Stimulated activated naive CD8-positive, alpha-beta T cell treated with anti-CD3 and anti-CD28 coated beads, Interleukin-15, amount 100 ng/mL, for 72 hours (primary cell): ENCODE data around the gene PGAP6.

Experiments used
- ATAC-seq: fragments of 150-1000 bp; cut with Tn5 transposase; 2 replicates; pipeline ENCODE4 v1.10.0; 2021; ENCODE audit warnings: mild to moderate bottlenecking, moderate library complexity
- DNase-seq, 2 donors: peaks; one replicate each; pipeline ENCODE4 v3.0.0; 2021 to 2022
- H3K27ac Mint-ChIP-seq, 2 donors: one replicate each; pipeline ENCODE4 v1.8.0; 2022; ENCODE audit warnings: mild to moderate bottlenecking in 2 of 2, mixed read lengths in 2 of 2, moderate library complexity in 2 of 2
- H3K27me3 Mint-ChIP-seq: one replicate; pipeline ENCODE4 v1.8.0; 2022; ENCODE audit warnings: mixed read lengths
- H3K4me1 Mint-ChIP-seq: one replicate; pipeline ENCODE4 v1.8.0; 2022; ENCODE audit warnings: mild to moderate bottlenecking, mixed read lengths
- H3K4me3 Mint-ChIP-seq, 2 donors: one replicate each; pipeline ENCODE4 v1.8.0; 2022; ENCODE audit warnings: mild to moderate bottlenecking in 2 of 2, mixed read lengths in 2 of 2, moderate library complexity in 1 of 2
- H3K9me3 Mint-ChIP-seq, 2 donors: one replicate each; pipeline ENCODE4 v1.8.0; 2022; ENCODE audit warnings: mixed read lengths in 2 of 2

Gene PGAP6

DNA sequence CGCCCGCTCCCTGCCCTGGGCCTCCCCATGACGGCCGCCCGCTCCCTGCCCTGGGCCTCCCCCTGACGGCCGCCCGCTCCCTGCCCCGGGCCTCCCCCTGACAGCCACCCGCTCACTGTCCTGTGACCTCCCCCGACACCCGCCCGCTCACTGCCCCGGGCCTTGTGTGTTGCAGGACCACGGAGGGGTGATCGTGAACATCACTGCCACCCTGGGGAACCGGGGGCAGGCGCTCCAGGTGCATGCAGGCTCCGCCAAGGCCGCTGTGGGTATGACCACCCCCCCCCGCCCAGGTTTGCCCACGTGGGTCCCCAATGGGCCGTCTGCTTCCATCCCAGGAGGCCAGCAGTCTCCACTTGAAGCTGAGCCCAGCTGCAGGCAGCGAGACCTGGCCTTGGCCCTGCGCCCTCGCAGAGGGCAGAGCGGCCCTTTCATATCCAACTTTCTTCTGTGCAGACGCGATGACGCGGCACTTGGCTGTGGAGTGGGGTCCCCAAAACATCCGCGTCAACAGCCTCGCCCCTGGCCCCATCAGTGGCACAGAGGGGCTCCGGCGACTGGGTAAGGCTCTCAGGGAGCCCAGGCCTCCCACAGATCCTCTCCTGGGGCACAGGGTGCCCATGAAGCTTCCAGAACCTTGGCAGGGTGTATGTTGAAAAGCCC lies 28.9 kb upstream of the PGAP6 start:
- H3K9me3 Mint-ChIP-seq: no peaks in the 10 kb centered on the region
- no peaks in the 10 kb centered on the region for H3K4me1 Mint-ChIP-seq
- H3K27ac Mint-ChIP-seq: peak overlapping the region in 1 of 2 donors; percentile 72
- ATAC-seq: peak; percentile 69
- DNase-seq: no peak
- no peaks in the 10 kb centered on the region for H3K27me3 Mint-ChIP-seq
- H3K4me3 Mint-ChIP-seq: no peak overlapping the region

DNA sequence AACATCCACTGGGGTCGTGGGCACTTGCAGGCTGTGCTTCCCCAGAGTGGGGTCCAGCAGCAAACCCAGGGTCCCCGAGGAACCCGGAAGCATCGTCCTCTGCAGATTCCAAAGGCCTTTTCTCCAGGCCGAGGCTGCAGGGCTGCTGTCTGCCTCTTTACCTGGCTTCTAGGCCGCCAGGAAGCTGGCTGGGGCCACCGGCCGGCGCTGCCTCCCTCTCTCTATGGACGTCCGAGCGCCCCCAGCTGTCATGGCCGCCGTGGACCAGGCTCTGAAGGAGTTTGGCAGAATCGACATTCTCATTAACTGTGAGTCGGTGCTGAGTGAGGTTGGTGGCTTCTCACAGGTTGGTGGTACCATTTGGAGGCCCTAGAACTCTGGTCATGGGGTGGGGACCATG lies 25.5 kb upstream of the PGAP6 start:
- Mint-ChIP-seq H3K4me3 (no peak overlapping the region), H3K9me3 (no peaks in the 10 kb centered on the region), H3K27ac (no peak overlapping the region), H3K27me3 (no peaks in the 10 kb centered on the region), H3K4me1 (no peaks in the 10 kb centered on the region)
- ATAC-seq (no peak), DNase-seq (no peak)

DNA sequence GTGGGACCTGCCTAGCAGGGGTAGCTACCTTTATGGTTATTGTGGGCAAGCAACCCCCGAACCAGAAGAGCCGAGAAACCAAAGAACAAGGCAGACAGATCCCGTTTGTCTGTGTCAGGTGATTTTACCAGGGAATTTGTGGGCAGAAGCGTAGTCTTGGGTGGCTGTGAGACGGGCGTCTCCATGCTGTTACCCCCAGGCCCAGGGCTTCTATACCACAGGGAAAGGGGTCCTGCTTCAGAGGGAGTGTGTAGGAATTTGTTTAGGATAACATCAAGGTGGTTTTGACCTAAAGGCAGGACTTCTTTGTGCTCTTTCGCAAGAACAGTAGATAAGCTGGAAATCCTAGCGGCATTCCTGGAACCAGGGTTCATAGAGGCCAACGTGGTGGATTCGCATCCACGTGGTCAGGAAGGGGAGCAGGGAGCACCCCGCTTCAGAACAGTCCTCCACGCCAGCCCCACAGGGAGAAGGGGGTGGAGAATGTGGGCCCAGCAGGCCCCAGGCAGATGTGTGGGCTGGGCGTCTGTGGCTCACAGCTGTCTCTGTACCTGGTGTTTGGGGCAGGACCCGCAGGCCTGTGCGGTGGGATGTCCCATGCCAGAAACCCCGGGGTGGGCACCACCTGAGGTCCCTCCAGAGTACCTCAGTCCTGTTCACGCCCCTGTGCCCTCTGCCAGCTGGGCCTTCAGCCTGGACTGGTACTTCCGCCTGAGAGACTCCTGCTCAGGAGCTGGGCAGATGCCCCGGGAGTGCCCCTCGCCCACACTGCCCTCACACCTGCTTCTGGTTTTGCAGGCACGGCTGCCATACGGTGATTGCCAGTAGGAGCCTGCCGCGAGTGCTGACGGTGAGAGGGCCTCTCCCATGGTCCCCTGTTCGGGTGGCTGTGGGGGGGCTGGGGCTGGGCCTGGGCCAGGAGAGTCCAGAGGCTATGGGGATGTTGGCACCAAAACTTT lies 24.0 kb upstream of the PGAP6 start:
- no peaks in the 10 kb centered on the region for H3K27me3 Mint-ChIP-seq
- no peaks in the 10 kb centered on the region for H3K9me3 Mint-ChIP-seq
- ATAC-seq (no peak), DNase-seq (no peak)
- H3K4me1 Mint-ChIP-seq: peaks cover under 1% of the 10 kb centered on the region
- no peak overlapping the region for H3K4me3 Mint-ChIP-seq
- peak overlapping the region in 1 of 2 donors; percentile 67 for H3K27ac Mint-ChIP-seq

- no peaks in the 10 kb centered on the region for H3K27me3 Mint-ChIP-seq
- DNase-seq (no peak), ATAC-seq (no peak)
- no peak overlapping the region for H3K27ac Mint-ChIP-seq
- no peaks in the 10 kb centered on the region for H3K9me3 Mint-ChIP-seq
- H3K4me1 Mint-ChIP-seq: peaks cover 8% of the 10 kb centered on the region
- H3K4me3 Mint-ChIP-seq: no peak overlapping the region
Observed at GRCh38 chr16:404971-405486, 23.3 kb upstream of the PGAP6 start.

GRCh38 chr16:401468-402348 lies 19.9 kb upstream of the PGAP6 start, which contains the start of gene DECR2:
DECR2 (plus strand) TSS chr16:401885; CDS start chr16:401964, 79 bp downstream.
- Mint-ChIP-seq H3K27me3 (peaks cover 3% of the 10 kb centered on the region), H3K4me3 (peak within 1 kb of the TSS; percentile 90 to 95), H3K4me1 (peaks cover 34% of the 10 kb centered on the region), H3K9me3 (no peaks in the 10 kb centered on the region), H3K27ac (peak within 1 kb of the TSS; percentile 93 to 94)
- DNase-seq: peak; percentile 93 to 94
- peak; percentile 85 for ATAC-seq

GRCh38 chr16:400061-400591 lies 18.3 kb upstream of the PGAP6 start:
- Mint-ChIP-seq H3K9me3 (no peaks in the 10 kb centered on the region), H3K4me1 (peaks cover 40% of the 10 kb centered on the region), H3K27me3 (peaks cover 11% of the 10 kb centered on the region), H3K4me3 (peak overlapping the region; percentile 90 to 95), H3K27ac (no peak overlapping the region)
- no peak for DNase-seq
- ATAC-seq: no peak

DNA sequence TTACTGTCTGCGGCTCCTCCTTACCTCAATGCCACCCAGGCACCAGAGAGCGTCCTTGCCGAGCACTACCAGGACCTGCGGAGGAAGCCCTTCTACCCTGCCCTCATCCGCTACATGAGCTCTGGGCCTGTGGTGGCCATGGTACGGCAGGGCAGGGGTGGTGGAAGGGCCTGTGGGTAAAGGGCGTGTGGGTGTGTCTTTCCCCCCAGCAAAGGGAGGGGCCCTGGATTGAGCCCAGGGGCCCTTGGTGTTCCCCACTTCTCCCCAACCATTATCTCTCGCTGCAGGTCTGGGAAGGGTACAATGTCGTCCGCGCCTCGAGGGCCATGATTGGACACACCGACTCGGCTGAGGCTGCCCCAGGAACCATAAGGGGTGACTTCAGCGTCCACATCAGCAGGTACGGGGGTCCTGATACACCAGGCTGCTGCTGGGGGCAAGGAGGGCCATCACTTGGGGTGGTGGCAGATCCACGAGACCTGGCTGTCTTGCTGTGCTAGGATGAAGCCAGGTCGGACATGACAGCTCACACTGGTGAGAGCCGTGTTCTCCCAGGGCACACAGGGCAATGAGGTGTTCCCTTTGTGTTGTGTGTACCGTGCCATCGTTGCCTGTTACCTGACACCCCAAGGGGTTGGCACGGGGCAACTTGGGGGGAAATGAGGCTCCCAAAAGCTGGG lies 17.7 kb upstream of the PGAP6 start:
- peaks cover 40% of the 10 kb centered on the region for H3K4me1 Mint-ChIP-seq
- DNase-seq: no peak
- H3K27ac Mint-ChIP-seq: no peak overlapping the region
- peak overlapping the region in 1 of 2 donors; percentile 13 for H3K4me3 Mint-ChIP-seq
- H3K27me3 Mint-ChIP-seq: peaks cover 11% of the 10 kb centered on the region
- no peak for ATAC-seq
- H3K9me3 Mint-ChIP-seq: no peaks in the 10 kb centered on the region

DNA sequence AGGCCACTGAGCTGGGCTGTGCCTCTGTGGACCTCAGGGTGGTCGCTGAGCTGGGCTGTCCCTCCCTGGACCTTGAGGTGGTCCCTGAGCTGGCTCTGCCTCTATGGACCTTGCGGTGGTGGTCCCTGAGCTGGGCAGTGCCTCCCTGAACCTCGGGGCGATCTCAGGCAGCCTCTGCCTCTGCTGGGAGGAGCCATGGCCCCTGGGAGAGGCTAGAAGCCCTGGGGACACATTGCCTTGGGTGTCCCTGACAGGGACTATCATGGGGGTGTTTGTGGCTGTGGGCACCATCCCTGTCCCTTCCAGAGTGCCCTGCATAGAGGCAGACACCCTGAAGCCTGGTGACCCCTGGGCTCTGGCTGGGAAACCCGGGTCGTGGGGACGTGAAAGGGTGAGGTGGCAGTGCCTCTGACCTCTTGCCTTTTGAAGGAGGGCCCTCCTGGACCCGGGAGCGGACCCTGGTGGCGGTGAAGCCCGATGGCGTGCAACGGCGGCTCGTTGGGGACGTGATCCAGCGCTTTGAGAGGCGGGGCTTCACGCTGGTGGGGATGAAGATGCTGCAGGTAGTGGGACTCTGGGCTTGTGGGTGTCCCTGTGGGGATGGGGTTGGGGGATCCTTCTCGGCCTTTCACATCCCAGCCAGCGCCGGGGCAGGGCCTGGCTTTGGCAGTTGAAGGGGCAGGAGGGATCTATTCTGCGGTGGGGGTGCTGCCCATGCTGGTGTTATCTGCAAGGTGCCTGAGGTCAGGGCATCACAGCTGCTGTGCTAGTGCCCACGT lies 17.0 kb upstream of the PGAP6 start:
- ATAC-seq: no peak
- H3K27ac Mint-ChIP-seq: no peak overlapping the region
- H3K4me1 Mint-ChIP-seq: peaks cover 40% of the 10 kb centered on the region

GRCh38 chr16:397736-398332 lies 16.1 kb upstream of the PGAP6 start:
- peak overlapping the region in 1 of 2 donors; percentile 48 for H3K27ac Mint-ChIP-seq
- DNase-seq: no peak
- H3K9me3 Mint-ChIP-seq: no peaks in the 10 kb centered on the region
- peaks cover 43% of the 10 kb centered on the region for H3K4me1 Mint-ChIP-seq
- peaks cover 11% of the 10 kb centered on the region for H3K27me3 Mint-ChIP-seq
- peak overlapping the region; percentile 36 to 71 for H3K4me3 Mint-ChIP-seq
- no peak for ATAC-seq

More for the DNA sequence above, 17.0 kb upstream of the PGAP6 start:
- peak in 1 of 2 donors; percentile 16 for DNase-seq
- H3K4me3 Mint-ChIP-seq: peak overlapping the region; percentile 36 to 71
- no peaks in the 10 kb centered on the region for H3K9me3 Mint-ChIP-seq
- peaks cover 11% of the 10 kb centered on the region for H3K27me3 Mint-ChIP-seq

DNA sequence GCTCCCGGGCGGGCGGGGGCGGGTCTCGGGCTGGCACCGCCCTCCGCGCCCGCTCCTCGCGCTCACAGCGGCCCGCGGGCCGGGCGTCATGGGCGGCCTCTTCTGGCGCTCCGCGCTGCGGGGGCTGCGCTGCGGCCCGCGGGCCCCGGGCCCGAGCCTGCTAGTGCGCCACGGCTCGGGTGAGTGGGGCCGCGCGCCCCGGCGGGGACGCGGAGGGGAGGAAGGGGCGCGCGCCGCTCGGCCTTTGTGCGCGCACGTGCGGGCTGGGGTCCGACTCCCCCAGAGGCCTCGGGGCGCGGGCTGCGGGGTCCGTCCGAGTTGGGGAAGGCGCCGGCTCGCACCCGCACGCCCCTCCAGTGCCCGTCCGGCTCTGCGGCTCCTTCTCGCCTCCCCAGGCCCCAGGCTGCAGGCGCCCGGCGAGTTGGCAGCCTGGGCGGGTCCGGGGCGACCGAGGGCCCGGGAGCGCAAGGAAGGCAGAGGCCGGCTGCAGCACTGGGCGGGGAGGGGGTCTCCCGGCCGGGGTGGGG lies 15.4 kb upstream of the PGAP6 start, which contains the start of gene NME4:
Gene NME4, plus strand, starts transcription at position 65 of the 527 bp plus-strand sequence. Its CDS starts 24 bp downstream, at position 89.
- H3K27ac Mint-ChIP-seq: peak within 1 kb of the TSS; percentile 48 to 92
- peaks cover 49% of the 10 kb centered on the region for H3K4me1 Mint-ChIP-seq
- peak; percentile 22 for ATAC-seq
- H3K4me3 Mint-ChIP-seq: peak within 1 kb of the TSS; percentile 82 to 85
- H3K9me3 Mint-ChIP-seq: no peaks in the 10 kb centered on the region
- peak in 1 of 2 donors; percentile 28 for DNase-seq
- peaks cover 11% of the 10 kb centered on the region for H3K27me3 Mint-ChIP-seq

DNA sequence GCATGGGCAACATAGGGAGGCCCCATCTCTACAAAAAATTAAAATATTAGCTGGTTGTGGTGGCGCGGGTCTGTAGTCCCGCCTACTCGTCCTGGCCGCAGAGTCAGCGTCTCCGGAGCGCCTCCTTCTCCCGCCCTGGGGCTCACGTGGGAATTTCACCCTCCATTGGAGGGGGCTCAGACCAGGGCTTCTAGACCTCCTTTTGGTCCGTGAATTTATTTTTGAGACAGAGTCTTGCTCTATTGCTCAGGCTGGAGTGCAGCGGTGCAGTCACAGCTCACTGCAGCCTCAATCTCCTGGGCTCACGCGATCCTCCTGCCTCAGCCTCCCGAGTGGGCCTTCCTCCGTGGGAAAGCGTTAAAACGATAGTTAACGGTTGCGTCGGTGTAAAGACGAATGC lies 14.8 kb upstream of the PGAP6 start:
- DNase-seq (no peak), ATAC-seq (no peak)
- H3K9me3 Mint-ChIP-seq: no peaks in the 10 kb centered on the region
- peaks cover 11% of the 10 kb centered on the region for H3K27me3 Mint-ChIP-seq
- H3K4me1 Mint-ChIP-seq: peaks cover 55% of the 10 kb centered on the region
- peak overlapping the region; percentile 82 to 85 for H3K4me3 Mint-ChIP-seq
- H3K27ac Mint-ChIP-seq: peak overlapping the region in 1 of 2 donors; percentile 92

- Mint-ChIP-seq H3K27me3 (peaks cover 11% of the 10 kb centered on the region), H3K4me3 (peak overlapping the region in 1 of 2 donors; percentile 82), H3K27ac (no peak overlapping the region), H3K4me1 (peaks cover 56% of the 10 kb centered on the region), H3K9me3 (no peaks in the 10 kb centered on the region)
- no peak for DNase-seq
- no peak for ATAC-seq
Observed at GRCh38 chr16:396199-396598, 14.4 kb upstream of the PGAP6 start.

- H3K27ac Mint-ChIP-seq: peak overlapping the region in 1 of 2 donors; percentile 78
- no peaks in the 10 kb centered on the region for H3K9me3 Mint-ChIP-seq
- no peak overlapping the region for H3K4me3 Mint-ChIP-seq
Observed at GRCh38 chr16:392450-393030, 10.8 kb upstream of the PGAP6 start.

More at GRCh38 chr16:392450-393030, 10.8 kb upstream of the PGAP6 start:
- H3K27me3 Mint-ChIP-seq: peaks cover 11% of the 10 kb centered on the region
- DNase-seq (peak; percentile 36 to 37), ATAC-seq (peak; percentile 9)
- H3K4me1 Mint-ChIP-seq: peaks cover 24% of the 10 kb centered on the region
